HEK293 (cell line): Measurements from ENCODE around the gene SNX10.

Experiments
- BCL11B ChIP-seq: fragments of 450-650 bp; formaldehyde crosslinking; IDR thresholded peaks from 2 replicates; pipeline ENCODE4 v1.5.1; 2016; ENCODE audit warnings: low read depth, missing biosample characterization, missing genetic modification characterization
- CTCF ChIP-seq: fragments of 450-650 bp; formaldehyde crosslinking; IDR thresholded peaks from 2 replicates; pipeline ENCODE4 v1.5.1; 2016; ENCODE audit warnings: missing biosample characterization, missing genetic modification characterization
- TCF7L2 ChIP-seq: IDR thresholded peaks from 2 replicates; pipeline ENCODE4 v1.6.1; 2011; ENCODE audit warnings: low read depth, mild to moderate bottlenecking, inconsistent platforms, low read length, moderate library complexity, borderline replicate concordance
- WT1 ChIP-seq: fragments of 450-650 bp; formaldehyde crosslinking; IDR thresholded peaks from 2 replicates; pipeline ENCODE4 v1.5.1; 2016; ENCODE audit warnings: missing biosample characterization, missing genetic modification characterization
- ZBTB26 ChIP-seq: fragments of 450-650 bp; formaldehyde crosslinking; optimal IDR thresholded peaks from 2 replicates; pipeline ENCODE3; 2016; ENCODE audit warnings: missing biosample characterization, mild to moderate bottlenecking, missing genetic modification characterization
- ZNF169 ChIP-seq: fragments of 450-650 bp; formaldehyde crosslinking; IDR thresholded peaks from 2 replicates; pipeline ENCODE4 v1.5.1; 2016; ENCODE audit warnings: missing biosample characterization, missing genetic modification characterization
- ZNF514 ChIP-seq: fragments of 450-650 bp; formaldehyde crosslinking; IDR thresholded peaks from 2 replicates; pipeline ENCODE4 v1.5.1; 2016; ENCODE audit warnings: missing biosample characterization, missing genetic modification characterization
- ZNF639 ChIP-seq: fragments of 450-650 bp; formaldehyde crosslinking; IDR thresholded peaks from 2 replicates; pipeline ENCODE4 v1.5.1; 2016; ENCODE audit warnings: missing biosample characterization, missing genetic modification characterization

GRCh38 chr7:26250239-26250638 is 41.4 kb upstream of the SNX10 start:
- TF ChIP-seq ZBTB26, result no peak
- TF ChIP-seq ZNF169 (tag by site-specific recombination), result no peak
- TF ChIP-seq ZNF639 (tag by site-specific recombination), result no peak
- no peak for TF ChIP-seq WT1 (tag by site-specific recombination)
- TF ChIP-seq CTCF (tag by site-specific recombination), result no peak
- no peak for TF ChIP-seq TCF7L2
- no peak for TF ChIP-seq BCL11B
- TF ChIP-seq ZNF514 (tag by site-specific recombination), result no peak
